Urothelium cell line (cell line): ENCODE results near the gene TRAPPC11.

ENCODE experiments used
- DNase-seq: peaks from one replicate; pipeline ENCODE4 v3.0.0; 2011; ENCODE audit warnings: low spot score, mixed read lengths
- FAIRE-seq: peaks from 2 replicates; lab custom pipeline; 2011; peaks lifted over from hg19 to GRCh38; lab: Jason Lieb, UNC

Gene TRAPPC11

GRCh38 chr4:183755596-183755995 lies 96.5 kb downstream of the TRAPPC11 start:
- no peak for DNase-seq
- no peak for FAIRE-seq

GRCh38 chr4:183757060-183757459 lies 98.0 kb downstream of the TRAPPC11 start:
- DNase-seq: peak; percentile 60
- FAIRE-seq: no peak

- FAIRE-seq (no peak), DNase-seq (no peak)
These were observed 99.1 kb downstream of the TRAPPC11 start for GRCh38 chr4:183758061-183758757.

GRCh38 chr4:183758758-183759447 lies 99.8 kb downstream of the TRAPPC11 start:
- FAIRE-seq (no peak), DNase-seq (no peak)

- FAIRE-seq (no peak), DNase-seq (no peak)
These were observed 101.2 kb downstream of the TRAPPC11 start for GRCh38 chr4:183760326-183760725.
